IPS-15b (cell line): ENCODE measurements around the gene UBQLN2.
A peak's percentile ranks its signal among the peaks of the same experiment; 100 is the strongest.
"Not testable (repeated sequence)": the region's sequence is repeated elsewhere in the genome, so short reads cannot be mapped to it uniquely, and the experiment has no call there.

ENCODE experiments used
- H3K27me3 ChIP-seq: one replicate; pipeline ENCODE4 v1.6.1; 2013; ENCODE audit warnings: low read length; ENCODE audit not compliant: control insufficient read depth, insufficient read depth
- H3K36me3 ChIP-seq: one replicate; pipeline ENCODE4 v1.6.1; 2013; ENCODE audit warnings: low read length; ENCODE audit not compliant: control insufficient read depth, insufficient read depth
- H3K4me1 ChIP-seq: one replicate; pipeline ENCODE4 v1.6.1; 2013; ENCODE audit warnings: mild to moderate bottlenecking, low read length; ENCODE audit not compliant: control insufficient read depth, insufficient read depth
- H3K4me3 ChIP-seq: one replicate; pipeline ENCODE4 v1.5.1; 2013; ENCODE audit warnings: low read depth, low read length
- H3K9ac ChIP-seq: one replicate; pipeline ENCODE4 v1.6.1; 2013; ENCODE audit warnings: low read depth, mild to moderate bottlenecking, low read length
- H3K9me3 ChIP-seq: one replicate; pipeline ENCODE4 v1.6.1; 2013; ENCODE audit warnings: mild to moderate bottlenecking, low read length; ENCODE audit not compliant: control insufficient read depth, insufficient read depth

UBQLN2 gene

DNA sequence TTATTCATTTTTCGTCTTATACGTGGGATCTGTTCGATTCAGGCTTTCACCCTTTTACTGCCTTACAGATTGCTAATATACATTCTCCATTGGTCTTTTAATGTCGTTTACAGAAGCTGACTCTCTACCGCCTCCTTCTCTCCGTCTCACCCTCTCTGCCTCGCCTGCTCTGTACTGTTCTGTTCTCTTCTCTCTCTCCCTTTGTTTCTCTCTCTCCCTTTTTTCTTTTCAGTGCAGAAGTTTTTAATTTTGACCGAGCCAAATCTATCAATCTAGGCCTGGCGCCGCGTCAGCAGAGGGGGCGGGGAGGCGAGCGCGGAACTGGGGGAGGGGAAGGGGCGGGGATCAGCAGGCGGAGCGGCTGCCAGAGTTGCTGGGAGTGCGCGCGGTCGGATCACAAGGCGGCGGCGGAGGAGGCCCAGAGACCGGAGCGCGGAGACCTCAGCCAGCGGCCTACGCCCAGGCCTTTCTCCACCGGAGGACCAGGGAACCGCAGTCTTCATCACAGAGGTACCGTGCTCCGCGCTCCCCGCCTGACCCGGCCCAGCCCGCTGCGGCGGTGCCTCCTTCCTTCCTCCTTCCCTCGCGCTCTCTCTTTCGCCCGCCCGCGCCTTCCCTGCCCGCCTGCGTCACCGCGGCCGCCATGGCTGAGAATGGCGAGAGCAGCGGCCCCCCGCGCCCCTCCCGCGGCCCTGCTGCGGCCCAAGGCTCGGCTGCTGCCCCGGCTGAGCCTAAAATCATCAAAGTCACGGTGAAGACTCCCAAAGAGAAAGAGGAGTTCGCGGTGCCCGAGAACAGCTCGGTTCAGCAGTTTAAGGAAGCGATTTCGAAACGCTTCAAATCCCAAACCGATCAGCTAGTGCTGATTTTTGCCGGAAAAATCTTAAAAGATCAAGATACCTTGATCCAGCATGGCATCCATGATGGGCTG, at the start of gene UBQLN2:
UBQLN2 (plus strand) TSS at position 397 of the 931 bp plus-strand sequence; CDS start at position 644, 247 bp downstream.
- Histone ChIP-seq H3K9ac (peak within 1 kb of the TSS; percentile 90), H3K27me3 (no peaks in the 10 kb centered on the region), H3K4me1 (no peaks in the 10 kb centered on the region), H3K4me3 (peak within 1 kb of the TSS; percentile 82), H3K36me3 (peaks cover 4% of the 10 kb centered on the region), H3K9me3 (no peaks in the 10 kb centered on the region)

DNA sequence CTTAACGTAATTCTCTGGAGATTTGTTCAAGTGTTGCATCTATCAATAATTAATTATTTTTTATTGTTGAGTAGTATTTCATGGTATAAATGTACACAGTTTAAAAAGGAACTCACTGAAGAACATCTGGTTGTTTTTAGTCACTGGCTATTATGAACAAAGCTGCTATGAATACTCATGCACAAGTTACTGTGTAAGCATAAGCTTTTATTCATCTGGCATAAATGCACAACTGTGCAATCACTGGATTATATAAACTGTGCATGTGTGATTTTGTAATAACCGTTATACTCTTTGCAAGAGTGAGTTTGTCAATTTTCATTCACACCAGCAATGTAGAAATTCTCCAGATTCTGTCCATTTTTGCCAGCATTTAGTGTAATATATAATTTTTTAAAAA, 43.8 kb upstream of the UBQLN2 start:
- Histone ChIP-seq H3K27me3 (no peaks in the 10 kb centered on the region), H3K4me1 (no peaks in the 10 kb centered on the region), H3K36me3 (no peaks in the 10 kb centered on the region), H3K4me3 (no peak overlapping the region), H3K9me3 (no peaks in the 10 kb centered on the region), H3K9ac (no peak overlapping the region)

DNA sequence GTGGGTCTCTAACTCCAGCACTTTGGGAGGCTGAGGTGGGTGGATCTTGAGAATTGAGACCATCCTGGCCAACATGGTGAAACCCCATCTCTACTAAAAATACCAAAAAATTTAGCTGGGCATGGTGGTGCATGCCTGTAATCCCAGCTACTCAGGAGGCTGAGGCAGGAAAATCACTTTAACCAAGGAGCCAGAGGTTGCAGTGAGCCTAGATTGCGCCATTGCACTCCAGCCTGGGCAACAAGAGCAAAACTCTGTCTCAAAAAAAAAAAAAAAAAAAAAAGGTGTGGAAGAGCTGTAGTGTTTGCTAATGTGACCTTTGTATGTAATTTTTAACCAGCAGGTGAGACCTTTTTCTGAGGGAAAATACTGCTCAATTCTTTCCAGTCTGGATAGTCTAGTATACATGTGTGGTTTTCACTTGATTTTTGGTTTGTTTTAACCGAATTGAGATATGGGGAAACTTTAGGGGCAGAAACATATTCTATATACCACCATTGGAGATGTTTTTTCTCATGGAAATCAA, 33.9 kb upstream of the UBQLN2 start:
- H3K4me1 ChIP-seq, H3K27me3 ChIP-seq, H3K4me3 ChIP-seq, H3K36me3 ChIP-seq, H3K9ac ChIP-seq, H3K9me3 ChIP-seq: not testable (repeated sequence)

DNA sequence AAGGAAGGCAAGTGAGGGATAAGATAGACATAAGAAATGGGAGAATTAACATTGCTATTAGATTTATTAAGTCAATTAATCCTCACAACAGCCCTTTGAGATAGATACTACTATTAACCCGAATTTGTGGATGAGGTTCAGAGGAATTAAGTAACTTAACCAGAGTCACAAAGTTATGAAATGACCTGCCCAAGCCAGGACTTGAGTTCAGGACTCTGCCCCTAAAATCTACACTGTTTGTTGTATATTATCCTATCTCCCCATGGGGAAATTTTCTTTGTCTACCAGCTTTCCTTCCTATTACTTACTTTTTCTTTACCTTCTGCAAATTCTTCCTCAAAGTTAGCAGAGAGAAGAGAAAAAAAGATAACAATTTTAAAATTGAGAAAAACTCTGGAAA, 33.4 kb upstream of the UBQLN2 start:
- no peaks in the 10 kb centered on the region for H3K9me3 ChIP-seq
- no peaks in the 10 kb centered on the region for H3K27me3 ChIP-seq
- no peaks in the 10 kb centered on the region for H3K36me3 ChIP-seq

DNA sequence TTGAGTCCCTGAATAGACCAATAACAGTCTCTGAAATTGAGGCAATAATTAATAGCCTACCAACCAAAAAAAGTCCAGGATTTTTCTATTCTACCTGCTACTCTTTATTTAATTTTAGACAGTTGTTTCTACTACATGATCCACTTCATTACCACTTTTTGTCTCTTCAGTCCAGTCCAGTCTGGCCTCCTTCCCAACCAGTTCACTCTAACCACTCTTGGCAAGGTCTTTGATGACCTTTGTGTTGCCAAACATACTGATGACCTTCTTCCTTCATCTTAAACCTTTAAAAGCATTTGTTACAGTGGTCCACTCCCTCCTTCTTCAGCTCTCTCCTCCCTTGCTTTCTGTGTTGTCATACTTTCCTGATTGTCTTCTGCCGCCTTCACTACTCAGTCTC, 12.8 kb upstream of the UBQLN2 start:
- Histone ChIP-seq H3K9me3 (no peaks in the 10 kb centered on the region), H3K4me1 (no peaks in the 10 kb centered on the region), H3K27me3 (no peaks in the 10 kb centered on the region), H3K36me3 (no peaks in the 10 kb centered on the region), H3K9ac (no peak overlapping the region), H3K4me3 (no peak overlapping the region)

More for the DNA sequence above, 33.4 kb upstream of the UBQLN2 start:
- Histone ChIP-seq H3K4me1 (no peaks in the 10 kb centered on the region), H3K9ac (no peak overlapping the region), H3K4me3 (no peak overlapping the region)

DNA sequence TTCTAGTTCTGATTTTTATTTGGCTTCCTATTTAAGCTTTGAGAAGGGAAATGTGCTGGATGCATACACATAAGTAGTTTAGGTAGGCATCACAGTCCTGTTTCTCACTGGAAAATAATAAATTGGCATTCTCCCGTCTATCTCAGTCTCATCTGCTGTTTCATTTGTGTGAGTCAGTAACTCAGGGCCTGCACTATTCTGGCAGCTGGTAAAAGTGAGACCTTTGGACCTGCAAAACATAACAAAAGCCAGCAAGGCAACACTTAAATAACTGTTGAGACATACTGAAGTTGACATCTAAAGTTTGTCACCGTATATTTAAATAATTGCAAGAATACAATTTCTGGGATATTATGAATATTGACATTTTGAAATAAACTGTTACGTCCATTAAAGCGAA, 8.6 kb upstream of the UBQLN2 start:
- Histone ChIP-seq H3K9me3 (no peaks in the 10 kb centered on the region), H3K4me1 (no peaks in the 10 kb centered on the region), H3K9ac (no peak overlapping the region), H3K36me3 (no peaks in the 10 kb centered on the region), H3K27me3 (no peaks in the 10 kb centered on the region), H3K4me3 (no peak overlapping the region)

DNA sequence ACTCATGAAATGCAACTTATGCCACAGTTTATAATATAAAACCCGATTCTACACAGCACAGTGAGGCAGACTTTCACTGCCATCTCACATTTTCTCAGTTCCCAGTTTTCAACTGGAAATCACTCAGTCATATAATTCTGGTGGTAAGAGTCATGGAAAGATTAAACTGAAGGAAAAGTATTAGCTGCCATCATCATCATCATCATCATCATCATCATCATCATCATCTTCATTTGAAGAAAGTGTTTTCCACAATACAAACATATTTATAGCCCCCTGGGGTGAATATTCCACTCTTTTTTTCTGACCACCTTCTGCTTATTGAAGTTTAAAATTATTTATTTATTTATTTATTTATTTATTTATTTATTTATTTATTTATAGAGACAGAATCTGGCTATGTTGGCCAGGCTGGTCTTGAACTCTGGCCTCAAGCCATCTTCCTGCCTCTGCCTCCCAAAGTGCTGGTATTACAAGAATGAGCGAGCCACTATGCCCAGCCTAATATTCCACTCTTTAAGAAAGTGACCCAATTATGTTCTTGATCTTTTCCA, 6.0 kb upstream of the UBQLN2 start:
- H3K4me3 ChIP-seq: no peak overlapping the region
- H3K9ac ChIP-seq: no peak overlapping the region
- H3K36me3 ChIP-seq: no peaks in the 10 kb centered on the region
- no peaks in the 10 kb centered on the region for H3K9me3 ChIP-seq
- H3K27me3 ChIP-seq: no peaks in the 10 kb centered on the region
- no peaks in the 10 kb centered on the region for H3K4me1 ChIP-seq

DNA sequence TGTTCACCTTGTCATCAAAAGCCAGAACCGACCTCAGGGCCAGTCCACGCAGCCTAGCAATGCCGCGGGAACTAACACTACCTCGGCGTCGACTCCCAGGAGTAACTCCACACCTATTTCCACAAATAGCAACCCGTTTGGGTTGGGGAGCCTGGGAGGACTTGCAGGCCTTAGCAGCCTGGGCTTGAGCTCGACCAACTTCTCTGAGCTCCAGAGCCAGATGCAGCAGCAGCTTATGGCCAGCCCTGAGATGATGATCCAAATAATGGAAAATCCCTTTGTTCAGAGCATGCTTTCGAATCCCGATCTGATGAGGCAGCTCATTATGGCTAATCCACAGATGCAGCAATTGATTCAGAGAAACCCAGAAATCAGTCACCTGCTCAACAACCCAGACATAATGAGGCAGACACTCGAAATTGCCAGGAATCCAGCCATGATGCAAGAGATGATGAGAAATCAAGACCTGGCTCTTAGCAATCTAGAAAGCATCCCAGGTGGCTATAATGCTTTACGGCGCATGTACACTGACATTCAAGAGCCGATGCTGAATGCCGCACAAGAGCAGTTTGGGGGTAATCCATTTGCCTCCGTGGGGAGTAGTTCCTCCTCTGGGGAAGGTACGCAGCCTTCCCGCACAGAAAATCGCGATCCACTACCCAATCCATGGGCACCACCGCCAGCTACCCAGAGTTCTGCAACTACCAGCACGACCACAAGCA, 898 bp downstream of the UBQLN2 start:
- H3K9me3 ChIP-seq: no peaks in the 10 kb centered on the region
- peak overlapping the region; percentile 82 for H3K4me3 ChIP-seq
- H3K9ac ChIP-seq: peak overlapping the region; percentile 90
- H3K4me1 ChIP-seq: no peaks in the 10 kb centered on the region
- H3K27me3 ChIP-seq: no peaks in the 10 kb centered on the region
- peaks cover 4% of the 10 kb centered on the region for H3K36me3 ChIP-seq

DNA sequence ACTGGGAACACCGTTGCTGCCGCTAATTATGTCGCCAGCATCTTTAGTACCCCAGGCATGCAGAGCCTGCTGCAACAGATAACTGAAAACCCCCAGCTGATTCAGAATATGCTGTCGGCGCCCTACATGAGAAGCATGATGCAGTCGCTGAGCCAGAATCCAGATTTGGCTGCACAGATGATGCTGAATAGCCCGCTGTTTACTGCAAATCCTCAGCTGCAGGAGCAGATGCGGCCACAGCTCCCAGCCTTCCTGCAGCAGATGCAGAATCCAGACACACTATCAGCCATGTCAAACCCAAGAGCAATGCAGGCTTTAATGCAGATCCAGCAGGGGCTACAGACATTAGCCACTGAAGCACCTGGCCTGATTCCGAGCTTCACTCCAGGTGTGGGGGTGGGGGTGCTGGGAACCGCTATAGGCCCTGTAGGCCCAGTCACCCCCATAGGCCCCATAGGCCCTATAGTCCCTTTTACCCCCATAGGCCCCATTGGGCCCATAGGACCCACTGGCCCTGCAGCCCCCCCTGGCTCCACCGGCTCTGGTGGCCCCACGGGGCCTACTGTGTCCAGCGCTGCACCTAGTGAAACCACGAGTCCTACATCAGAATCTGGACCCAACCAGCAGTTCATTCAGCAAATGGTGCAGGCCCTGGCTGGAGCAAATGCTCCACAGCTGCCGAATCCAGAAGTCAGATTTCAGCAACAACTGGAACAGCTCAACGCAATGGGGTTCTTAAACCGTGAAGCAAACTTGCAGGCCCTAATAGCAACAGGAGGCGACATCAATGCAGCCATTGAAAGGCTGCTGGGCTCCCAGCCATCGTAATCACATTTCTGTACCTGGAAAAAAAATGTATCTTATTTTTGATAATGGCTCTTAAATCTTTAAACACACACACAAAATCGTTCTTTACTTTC, 1.8 kb downstream of the UBQLN2 start:
- H3K27me3 ChIP-seq: no peaks in the 10 kb centered on the region
- H3K4me1 ChIP-seq: no peaks in the 10 kb centered on the region
- peaks cover 4% of the 10 kb centered on the region for H3K36me3 ChIP-seq
- no peaks in the 10 kb centered on the region for H3K9me3 ChIP-seq
- H3K9ac ChIP-seq: no peak overlapping the region
- peak overlapping the region; percentile 82 for H3K4me3 ChIP-seq

DNA sequence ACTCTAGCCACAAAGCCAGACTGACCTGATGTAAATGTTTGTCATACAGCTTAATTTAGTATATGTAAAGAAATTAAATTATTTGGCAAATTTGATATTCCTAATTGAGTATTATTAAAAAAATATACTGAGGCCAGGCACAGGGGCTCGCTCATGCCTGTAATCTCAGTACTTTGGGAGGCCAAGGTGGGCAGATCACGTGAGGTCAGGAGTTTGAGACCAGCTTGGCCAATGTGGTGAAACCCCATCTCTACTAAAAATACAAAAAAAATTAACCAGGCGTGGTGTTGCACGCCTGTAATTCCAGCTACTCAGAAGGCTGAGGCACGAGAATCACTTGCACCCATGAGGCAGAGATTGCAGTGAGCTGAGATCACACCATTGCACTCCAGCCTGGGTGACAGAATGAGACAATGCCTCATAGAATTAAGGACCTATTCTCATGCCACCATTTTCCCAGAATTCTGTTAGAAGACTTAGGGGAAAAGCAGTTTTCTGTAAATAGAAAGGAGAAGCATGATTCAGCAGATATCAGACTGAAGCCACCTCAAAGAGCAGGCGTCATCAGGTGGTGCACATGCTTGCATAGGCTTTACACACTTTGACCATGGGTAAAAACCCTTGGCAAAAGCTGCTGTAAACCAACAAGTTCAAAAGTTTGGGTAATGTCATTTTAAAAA, 6.1 kb downstream of the UBQLN2 start:
- Histone ChIP-seq H3K27me3 (no peaks in the 10 kb centered on the region), H3K4me3 (no peak overlapping the region), H3K9me3 (no peaks in the 10 kb centered on the region), H3K9ac (no peak overlapping the region), H3K4me1 (no peaks in the 10 kb centered on the region), H3K36me3 (peaks cover 4% of the 10 kb centered on the region)
